ENCODE results near the gene PARD3.

DNA sequence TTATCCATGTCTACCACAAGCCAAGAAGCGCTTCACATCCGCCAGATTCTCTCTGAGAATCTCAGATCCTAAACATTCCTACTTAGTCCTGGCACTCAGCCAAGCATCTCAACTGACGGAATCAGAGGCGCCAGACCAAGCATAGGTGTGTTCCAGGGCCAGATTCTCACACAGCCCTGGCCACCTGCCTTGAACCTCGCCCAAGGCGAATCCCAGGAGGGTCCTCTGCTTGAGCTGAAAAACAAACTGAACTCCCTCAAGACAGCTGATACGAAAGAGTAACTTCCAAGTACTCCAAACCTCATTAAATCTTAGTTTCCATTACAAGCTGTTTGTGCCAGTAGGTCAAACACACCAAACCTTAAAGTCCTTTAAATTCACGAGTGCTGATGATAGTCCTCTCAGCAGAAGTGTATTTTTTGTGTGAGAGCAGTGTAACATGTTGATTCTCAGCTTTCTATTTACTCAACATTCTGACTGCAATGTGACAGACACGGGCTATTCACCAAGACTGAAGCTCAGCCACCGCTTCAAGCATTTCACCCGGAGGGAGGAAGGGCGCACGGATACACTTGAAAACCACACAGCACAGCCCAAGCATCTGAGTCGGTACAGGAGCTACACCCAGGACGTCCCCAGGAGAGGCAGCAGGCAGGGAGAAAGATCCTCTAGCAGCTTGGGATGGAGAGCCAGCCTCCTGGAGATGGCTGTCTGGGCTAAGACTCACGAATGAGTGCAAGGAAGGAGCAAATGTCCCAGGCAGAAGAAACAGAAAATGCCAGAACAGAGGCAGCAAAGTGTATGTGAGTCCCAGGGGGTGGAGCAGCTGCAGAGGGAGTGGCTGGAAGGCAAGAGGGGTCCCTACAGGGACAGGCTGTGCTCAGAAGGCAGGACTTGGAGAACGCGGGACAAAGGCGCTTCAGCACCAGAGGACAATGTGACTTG lies 6.0 kb downstream of the PARD3 start:
- no peak for TF ChIP-seq CTCF (IDR thresholded peaks at IDR 0.05)
- no peak for TF ChIP-seq POLR2AphosphoS5 (IDR thresholded peaks at IDR 0.05)
- TF ChIP-seq EP300 (IDR thresholded peaks at IDR 0.05; ENCODE audit: low read depth) = no peak
